RWPE2 (cell line): ENCODE measurements around the gene SLC13A2.

Experiments
- ATAC-seq: fragments of 200-7000 bp; cut with Tn5 transposase; 3 replicates; pipeline ENCODE4 v1.9.1; 2021; ENCODE audit warnings: low read depth
- DNase-seq: peaks from one replicate; pipeline ENCODE4 v3.0.0-alpha.2; 2020; ENCODE audit warnings: low spot score
- H3K27ac ChIP-seq: fragments of 450-650 bp; 2 replicates; pipeline ENCODE4 v1.5.1; 2017; ENCODE audit warnings: mild to moderate bottlenecking; ENCODE audit not compliant: poor library complexity, severe bottlenecking
- H3K27me3 ChIP-seq: fragments of 250-450 bp; sonication (Bioruptor Pico); 2 replicates; pipeline ENCODE4 v1.5.1; 2021; ENCODE audit warnings: mild to moderate bottlenecking, moderate library complexity; ENCODE audit not compliant: insufficient read depth, poor library complexity, severe bottlenecking
- H3K36me3 ChIP-seq: fragments of 250-450 bp; sonication (Bioruptor Pico); 2 replicates; pipeline ENCODE4 v1.5.1; 2020; ENCODE audit warnings: low read depth, mild to moderate bottlenecking, moderate library complexity
- H3K4me1 ChIP-seq: fragments of 250-450 bp; sonication (Bioruptor Pico); 2 replicates; pipeline ENCODE4 v1.5.1; 2021; ENCODE audit warnings: mild to moderate bottlenecking, moderate library complexity; ENCODE audit not compliant: insufficient read depth, poor library complexity, severe bottlenecking
- H3K4me3 ChIP-seq: fragments of 250-450 bp; sonication (Bioruptor Pico); 2 replicates; pipeline ENCODE4 v1.5.1; 2021; ENCODE audit warnings: mild to moderate bottlenecking, moderate library complexity; ENCODE audit not compliant: severe bottlenecking
- H3K9me3 ChIP-seq: fragments of 250-450 bp; sonication (Bioruptor Pico); 2 replicates; pipeline ENCODE4 v1.5.1; 2021; ENCODE audit warnings: mild to moderate bottlenecking, moderate library complexity; ENCODE audit not compliant: severe bottlenecking
- CTCF ChIP-seq: fragments of 450-650 bp; IDR thresholded peaks from one replicate; pipeline ENCODE4 v1.5.1; 2017; ENCODE audit warnings: mild to moderate bottlenecking, moderate library complexity; ENCODE audit not compliant: poor library complexity, severe bottlenecking

SLC13A2 gene

DNA sequence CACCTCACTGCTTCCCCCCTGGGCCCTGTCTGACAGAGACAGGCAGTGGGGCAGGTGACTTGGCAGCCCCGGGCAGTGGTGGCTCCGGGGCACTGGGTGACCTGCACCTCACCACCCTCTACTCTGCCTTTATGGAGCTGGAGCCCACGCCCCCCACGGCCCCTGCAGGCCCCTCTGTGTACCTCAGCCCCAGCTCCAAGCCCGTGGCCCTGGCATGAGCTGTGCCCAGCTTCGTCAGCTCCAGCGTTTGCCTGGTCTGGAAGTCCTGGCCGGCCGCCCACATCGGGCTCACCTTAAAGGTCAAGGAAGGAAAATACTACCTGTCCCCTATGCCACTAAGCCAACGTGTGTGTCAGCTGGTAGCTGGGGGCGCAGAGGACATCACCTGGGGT, 63.8 kb downstream of the SLC13A2 start:
- Histone ChIP-seq H3K27me3 (no peaks in the 10 kb centered on the region), H3K36me3 (no peaks in the 10 kb centered on the region), H3K4me3 (no peak overlapping the region), H3K4me1 (peaks cover 9% of the 10 kb centered on the region), H3K9me3 (no peaks in the 10 kb centered on the region), H3K27ac (no peak overlapping the region)
- TF ChIP-seq CTCF, result no peak
- no peak for ATAC-seq
- no peak for DNase-seq

- H3K4me3 ChIP-seq, result no peak overlapping the region
- DNase-seq (no peak), ATAC-seq (no peak)
- no peaks in the 10 kb centered on the region for H3K9me3 ChIP-seq
- TF ChIP-seq CTCF, result no peak
- no peaks in the 10 kb centered on the region for H3K4me1 ChIP-seq
- no peak overlapping the region for H3K27ac ChIP-seq
- H3K36me3 ChIP-seq, result no peaks in the 10 kb centered on the region
- no peaks in the 10 kb centered on the region for H3K27me3 ChIP-seq
These were observed 65.0 kb downstream of the SLC13A2 start for GRCh38 chr17:28538296-28538895.

GRCh38 chr17:28540231-28540630, 66.8 kb downstream of the SLC13A2 start:
- no peaks in the 10 kb centered on the region for H3K9me3 ChIP-seq
- DNase-seq (no peak), ATAC-seq (no peak)
- no peak for TF ChIP-seq CTCF
- H3K27me3 ChIP-seq, result no peaks in the 10 kb centered on the region
- no peaks in the 10 kb centered on the region for H3K4me1 ChIP-seq
- H3K4me3 ChIP-seq, result no peak overlapping the region
- no peaks in the 10 kb centered on the region for H3K36me3 ChIP-seq
- no peak overlapping the region for H3K27ac ChIP-seq

- no peak for DNase-seq
These were observed 68.0 kb downstream of the SLC13A2 start for GRCh38 chr17:28541439-28541838.

More at GRCh38 chr17:28541439-28541838, 68.0 kb downstream of the SLC13A2 start:
- Histone ChIP-seq H3K27ac (no peak overlapping the region), H3K9me3 (no peaks in the 10 kb centered on the region), H3K4me3 (no peak overlapping the region), H3K27me3 (no peaks in the 10 kb centered on the region), H3K4me1 (no peaks in the 10 kb centered on the region), H3K36me3 (no peaks in the 10 kb centered on the region)
- no peak for TF ChIP-seq CTCF
- ATAC-seq, result no peak
